ENCODE results near the gene SLC35B1. TPM values are rescaled to one million over a fixed set of nuclear protein-coding genes. Genes with fewer than 3 reads are reported as not detected.
A peak's percentile ranks its signal among the peaks of the same experiment; 100 is the strongest.

The SLC35B1 gene
- total RNA-seq, 1 donor from 2014 or later = 67.4 TPM

- DNase-seq (ENCODE audit: low spot score, unreplicated experiment) = no peak
- H3K36me3 Mint-ChIP-seq (ENCODE audit: insufficient read depth) = peaks cover 23% of the 10 kb centered on the region
- H3K4me1 Mint-ChIP-seq (ENCODE audit: low read depth) = peaks cover 14% of the 10 kb centered on the region
- no peak overlapping the region for H3K4me3 Mint-ChIP-seq (ENCODE audit: low read depth)
- H3K27me3 Mint-ChIP-seq = no peaks in the 10 kb centered on the region
- no peaks in the 10 kb centered on the region for H3K9me3 Mint-ChIP-seq (ENCODE audit: low read depth)
- H3K27ac Mint-ChIP-seq = peak overlapping the region; percentile 17
- TF ChIP-seq CTCF (IDR thresholded peaks at IDR 0.05; ENCODE audit: unreplicated experiment) = no peak
Observed at GRCh38 chr17:49716668-49717364, 9.1 kb upstream of the SLC35B1 start.

- H3K27ac Mint-ChIP-seq = no peak overlapping the region
- TF ChIP-seq CTCF (IDR thresholded peaks at IDR 0.05; ENCODE audit: unreplicated experiment) = no peak
Observed at GRCh38 chr17:49715717-49716279, 8.0 kb upstream of the SLC35B1 start.

GRCh38 chr17:49715216-49715615 is 7.5 kb upstream of the SLC35B1 start:
- TF ChIP-seq CTCF (IDR thresholded peaks at IDR 0.05; ENCODE audit: unreplicated experiment) = no peak
- H3K27me3 Mint-ChIP-seq = no peaks in the 10 kb centered on the region
- no peak for DNase-seq (ENCODE audit: low spot score, unreplicated experiment)
- peaks cover 14% of the 10 kb centered on the region for H3K4me1 Mint-ChIP-seq (ENCODE audit: low read depth)
- no peaks in the 10 kb centered on the region for H3K9me3 Mint-ChIP-seq (ENCODE audit: low read depth)
- H3K27ac Mint-ChIP-seq = no peak overlapping the region
- H3K4me3 Mint-ChIP-seq (ENCODE audit: low read depth) = no peak overlapping the region
- peaks cover 23% of the 10 kb centered on the region for H3K36me3 Mint-ChIP-seq (ENCODE audit: insufficient read depth)

More at GRCh38 chr17:49715717-49716279, 8.0 kb upstream of the SLC35B1 start:
- Mint-ChIP-seq H3K4me3 (ENCODE audit: low read depth) (no peak overlapping the region), H3K4me1 (ENCODE audit: low read depth) (peaks cover 14% of the 10 kb centered on the region), H3K27me3 (no peaks in the 10 kb centered on the region), H3K36me3 (ENCODE audit: insufficient read depth) (peaks cover 23% of the 10 kb centered on the region), H3K9me3 (ENCODE audit: low read depth) (no peaks in the 10 kb centered on the region)
- DNase-seq (ENCODE audit: low spot score, unreplicated experiment) = no peak

GRCh38 chr17:49708515-49709183 is 885 bp upstream of the SLC35B1 start:
- Mint-ChIP-seq H3K4me1 (ENCODE audit: low read depth) (peaks cover 11% of the 10 kb centered on the region), H3K27me3 (no peaks in the 10 kb centered on the region), H3K9me3 (ENCODE audit: low read depth) (no peaks in the 10 kb centered on the region), H3K4me3 (ENCODE audit: low read depth) (peak overlapping the region; percentile 94), H3K36me3 (ENCODE audit: insufficient read depth) (peaks cover 5% of the 10 kb centered on the region), H3K27ac (peak overlapping the region; percentile 25)
- no peak for TF ChIP-seq CTCF (IDR thresholded peaks at IDR 0.05; ENCODE audit: unreplicated experiment)
- DNase-seq (ENCODE audit: low spot score, unreplicated experiment) = no peak

GRCh38 chr17:49707246-49707607 is 537 bp downstream of the SLC35B1 start:
- Mint-ChIP-seq H3K9me3 (ENCODE audit: low read depth) (no peaks in the 10 kb centered on the region), H3K36me3 (ENCODE audit: insufficient read depth) (peaks cover 8% of the 10 kb centered on the region), H3K27me3 (no peaks in the 10 kb centered on the region), H3K27ac (peak overlapping the region; percentile 100), H3K4me1 (ENCODE audit: low read depth) (peaks cover 11% of the 10 kb centered on the region), H3K4me3 (ENCODE audit: low read depth) (peak overlapping the region; percentile 94)
- TF ChIP-seq CTCF (IDR thresholded peaks at IDR 0.05; ENCODE audit: unreplicated experiment) = no peak
- DNase-seq (ENCODE audit: low spot score, unreplicated experiment) = no peak
